Esophagus muscularis mucosa (tissue), 3 donors: ENCODE measurements around the gene HRH4.

ENCODE experiments used
- POLR2A ChIP-seq: fragments of 450-650 bp; IDR thresholded peaks from one replicate; pipeline ENCODE4 v1.6.1; 2017; ENCODE audit warnings: antibody characterized with exemption, moderate library complexity, mild to moderate bottlenecking, low read depth
- TF ChIP-seq, protein P1 (sequence below), 3 experiments: fragments of 200-600 bp in 2 of 3; fragments of 450-650 bp in 1 of 3; sonication (generic) in 2 of 3; IDR thresholded peaks; one replicate each; pipeline ENCODE4 v1.5.1; 2017 to 2019; ENCODE audit warnings: antibody characterized with exemption in 3 of 3, mild to moderate bottlenecking in 2 of 3, moderate library complexity in 1 of 3

DNA sequence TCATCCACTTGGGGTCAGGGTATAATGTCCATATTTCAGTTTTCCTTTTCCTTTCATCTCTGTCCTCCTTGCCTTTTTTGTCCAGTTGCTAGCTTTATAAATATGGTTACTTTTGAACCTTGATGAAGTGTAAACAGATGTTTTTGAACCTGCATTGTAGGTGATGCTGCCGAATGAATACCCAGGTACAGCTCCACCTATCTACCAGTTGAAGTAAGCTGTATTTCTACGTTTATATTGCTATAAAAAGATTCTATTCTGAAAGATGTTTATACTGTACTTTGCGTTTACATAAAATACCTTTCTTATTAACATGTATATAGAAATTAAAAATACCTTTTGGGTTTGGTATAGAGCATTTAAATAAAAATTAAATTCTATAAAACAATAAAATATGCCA is 31.7 kb upstream of the HRH4 start:
- TF ChIP-seq, protein P1, sequence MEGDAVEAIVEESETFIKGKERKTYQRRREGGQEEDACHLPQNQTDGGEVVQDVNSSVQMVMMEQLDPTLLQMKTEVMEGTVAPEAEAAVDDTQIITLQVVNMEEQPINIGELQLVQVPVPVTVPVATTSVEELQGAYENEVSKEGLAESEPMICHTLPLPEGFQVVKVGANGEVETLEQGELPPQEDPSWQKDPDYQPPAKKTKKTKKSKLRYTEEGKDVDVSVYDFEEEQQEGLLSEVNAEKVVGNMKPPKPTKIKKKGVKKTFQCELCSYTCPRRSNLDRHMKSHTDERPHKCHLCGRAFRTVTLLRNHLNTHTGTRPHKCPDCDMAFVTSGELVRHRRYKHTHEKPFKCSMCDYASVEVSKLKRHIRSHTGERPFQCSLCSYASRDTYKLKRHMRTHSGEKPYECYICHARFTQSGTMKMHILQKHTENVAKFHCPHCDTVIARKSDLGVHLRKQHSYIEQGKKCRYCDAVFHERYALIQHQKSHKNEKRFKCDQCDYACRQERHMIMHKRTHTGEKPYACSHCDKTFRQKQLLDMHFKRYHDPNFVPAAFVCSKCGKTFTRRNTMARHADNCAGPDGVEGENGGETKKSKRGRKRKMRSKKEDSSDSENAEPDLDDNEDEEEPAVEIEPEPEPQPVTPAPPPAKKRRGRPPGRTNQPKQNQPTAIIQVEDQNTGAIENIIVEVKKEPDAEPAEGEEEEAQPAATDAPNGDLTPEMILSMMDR (IDR thresholded peaks at IDR 0.05), result no peak
- no peak for TF ChIP-seq POLR2A
